H1 (cell line): Measurements from ENCODE around the gene RERE.

Experiments used
- ASH2L ChIP-seq: fragments of 200-600, 300-600 bp; sonication (generic); IDR thresholded peaks from one replicate; pipeline ENCODE4 v1.7.1; 2017; ENCODE audit warnings: low read length
- BCL11A ChIP-seq, 2 experiments: IDR thresholded peaks; one replicate each; pipeline ENCODE4 v1.6.1; 2011; ENCODE audit warnings: low read depth in 2 of 2, low read length in 2 of 2, mild to moderate bottlenecking in 2 of 2
- CBX8 ChIP-seq: fragments of 300-800, 300-1000 bp; sonication (generic); IDR thresholded peaks from 2 replicates; pipeline ENCODE4 v1.7.1; 2016; ENCODE audit warnings: low read depth, low read length, borderline replicate concordance
- CTCF ChIP-seq, 3 experiments: IDR thresholded peaks; 1 replicate in 2 of 3; 2 replicates in 1 of 3; pipeline versions ENCODE4 v1.5.1 to v1.6.1; 2011; ENCODE audit warnings: low read length in 3 of 3, mild to moderate bottlenecking in 3 of 3, inconsistent platforms in 2 of 3, low read depth in 1 of 3, moderate library complexity in 1 of 3; ENCODE audit not compliant: insufficient read depth in 1 of 3; ENCODE audit errors: control extremely low read depth in 1 of 3
- EZH2 ChIP-seq: fragments of 200-600 bp; sonication (generic); IDR thresholded peaks from 2 replicates; pipeline ENCODE4 v1.7.1; 2012; ENCODE audit warnings: low read depth, mild to moderate bottlenecking, moderate library complexity, low read length, inconsistent platforms; ENCODE audit not compliant: severe bottlenecking
- JUN ChIP-seq: IDR thresholded peaks from 2 replicates; pipeline ENCODE4 v1.6.1; 2011; ENCODE audit warnings: low read depth, mild to moderate bottlenecking, improper control_type of control experiment, low read length
- MAX ChIP-seq: IDR thresholded peaks from 2 replicates; pipeline ENCODE4 v1.6.1; 2012; ENCODE audit warnings: inconsistent platforms
- PHF8 ChIP-seq: fragments of 200-600 bp; sonication (generic); conservative IDR thresholded peaks from 2 replicates; pipeline ENCODE4 v1.7.1; 2012; ENCODE audit warnings: low read depth, mild to moderate bottlenecking, inconsistent platforms, low read length, moderate library complexity
- POLR2A ChIP-seq, 2 experiments: IDR thresholded peaks; 1 replicate in 1 of 2; 2 replicates in 1 of 2; pipeline ENCODE4 v1.6.1; 2011; ENCODE audit warnings: low read depth in 2 of 2, low read length in 2 of 2, mild to moderate bottlenecking in 2 of 2; ENCODE audit errors: control extremely low read depth in 1 of 2
- SRF ChIP-seq: IDR thresholded peaks from 2 replicates; pipeline ENCODE4 v1.6.1; 2011; ENCODE audit warnings: mild to moderate bottlenecking, low read depth, low read length, moderate library complexity
- SUZ12 ChIP-seq: fragments of 200-600 bp; sonication (generic); IDR thresholded peaks from 2 replicates; pipeline ENCODE4 v1.6.1; 2012; ENCODE audit warnings: mild to moderate bottlenecking, inconsistent platforms, low read length, moderate library complexity, mixed read lengths
- ZNF274 ChIP-seq: IDR thresholded peaks from 2 replicates; pipeline ENCODE4 v1.7.0; 2012; ENCODE audit warnings: low read length, borderline replicate concordance; ENCODE audit errors: extremely low read depth

- TF ChIP-seq CTCF (IDR thresholded peaks at IDR 0.05; ENCODE audit: control extremely low read depth in 1 of 3, insufficient read depth in 1 of 3, low read depth in 1 of 3, low read length in 3 of 3) (no peak), JUN (no peak), BCL11A (IDR thresholded peaks at IDR 0.05; ENCODE audit: low read depth in 2 of 2, low read length in 2 of 2) (no peak), MAX (no peak), SRF (no peak), PHF8 (no peak), EZH2 (no peak), ZNF274 (no peak), POLR2A (IDR thresholded peaks at IDR 0.05; ENCODE audit: control extremely low read depth in 1 of 2, low read depth in 2 of 2, low read length in 2 of 2) (no peak), CBX8 (no peak), ASH2L (no peak), SUZ12 (no peak)
Measured at GRCh38 chr1:8378981-8379470, 438.4 kb downstream of the RERE start.
